BLaER1 (cell line): ENCODE data around the gene SLC13A5.

Source experiments
- H3K27ac ChIP-seq: shearing (Covaris generic); formaldehyde crosslinking; 2 replicates; pipeline ENCODE4 v1.8.1; 2022
- H3K27me3 ChIP-seq: shearing (Covaris generic); formaldehyde crosslinking; 2 replicates; pipeline ENCODE4 v1.8.1; 2022
- H3K36me3 ChIP-seq: shearing (Covaris generic); formaldehyde crosslinking; 2 replicates; pipeline ENCODE4 v1.8.1; 2022
- H3K4me1 ChIP-seq: shearing (Covaris generic); formaldehyde crosslinking; 2 replicates; pipeline ENCODE4 v1.8.1; 2022
- H3K4me2 ChIP-seq: shearing (Covaris generic); formaldehyde crosslinking; 2 replicates; pipeline ENCODE4 v1.8.1; 2022
- H3K4me3 ChIP-seq: shearing (Covaris generic); formaldehyde crosslinking; 2 replicates; pipeline ENCODE4 v1.8.1; 2022
- H3K9ac ChIP-seq: shearing (Covaris generic); formaldehyde crosslinking; 2 replicates; pipeline ENCODE4 v1.8.1; 2022
- H3K9me3 ChIP-seq: shearing (Covaris generic); formaldehyde crosslinking; 2 replicates; pipeline ENCODE4 v1.8.1; 2022
- H4K20me1 ChIP-seq: shearing (Covaris generic); formaldehyde crosslinking; 2 replicates; pipeline ENCODE4 v1.8.1; 2022
- Cebpa-rat ChIP-seq: shearing (Covaris generic); IDR thresholded peaks from 2 replicates; pipeline ENCODE4 v1.8.1; 2022

The SLC13A5 gene

GRCh38 chr17:6636105-6636504, 77.1 kb downstream of the SLC13A5 start:
- Histone ChIP-seq H3K9ac (no peak overlapping the region), H3K4me2 (no peak overlapping the region), H4K20me1 (peaks cover 43% of the 10 kb centered on the region), H3K4me3 (no peak overlapping the region), H3K36me3 (peaks cover 46% of the 10 kb centered on the region), H3K9me3 (no peaks in the 10 kb centered on the region), H3K27ac (no peak overlapping the region), H3K27me3 (no peaks in the 10 kb centered on the region), H3K4me1 (peaks cover 22% of the 10 kb centered on the region)
- TF ChIP-seq Cebpa-rat = no peak
